ENCODE results near the gene DNAJC3.

Gene DNAJC3

GRCh38 chr13:95704510-95704909 is 27.6 kb downstream of the DNAJC3 start:
- Histone ChIP-seq H3K36me3 (replicated peaks in 1 of 2; ENCODE audit: control insufficient read depth in 2 of 2, insufficient read depth in 2 of 2, low read length in 2 of 2) (no peaks in the 10 kb centered on the region), H3K18ac (ENCODE audit: low read length) (no peak overlapping the region), H2BK15ac (ENCODE audit: low read length) (no peak overlapping the region), H2BK120ac (ENCODE audit: low read depth, low read length) (no peak overlapping the region), H3K9ac (ENCODE audit: low read depth, low read length, poor library complexity) (no peak overlapping the region), H3K4me3 (ENCODE audit: low read length in 2 of 2) (no peak overlapping the region), H3K9me3 (replicated peaks in 1 of 2; ENCODE audit: control insufficient read depth in 2 of 2, insufficient read depth in 1 of 2, low read depth in 1 of 2, low read length in 2 of 2) (no peaks in the 10 kb centered on the region), H2AK5ac (ENCODE audit: low read depth, low read length) (no peak overlapping the region), H2BK5ac (ENCODE audit: low read length) (no peak overlapping the region), H3K23ac (ENCODE audit: low read depth, low read length, poor library complexity) (no peak overlapping the region), H2BK12ac (ENCODE audit: low read length) (no peak overlapping the region), H2AFZ (ENCODE audit: low read length) (no peak overlapping the region), H4K8ac (ENCODE audit: low read depth, low read length) (no peak overlapping the region), H3K79me1 (ENCODE audit: low read depth, low read length) (no peaks in the 10 kb centered on the region), H3K4ac (ENCODE audit: low read length) (no peak overlapping the region), H3K4me1 (ENCODE audit: control insufficient read depth in 2 of 2, insufficient read depth in 1 of 2, low read depth in 1 of 2, low read length in 2 of 2) (no peaks in the 10 kb centered on the region), H4K91ac (ENCODE audit: low read depth, low read length, poor library complexity) (no peak overlapping the region), H3K14ac (ENCODE audit: low read length) (no peak overlapping the region), H3K27ac (replicated peaks; ENCODE audit: low read length) (no peak overlapping the region), H3K27me3 (ENCODE audit: control insufficient read depth in 3 of 3, insufficient read depth in 3 of 3, low read depth in 1 of 3, low read length in 3 of 3) (no peaks in the 10 kb centered on the region), H3K4me2 (ENCODE audit: insufficient read depth, low read length, poor library complexity, severe bottlenecking) (no peak overlapping the region)
- no CpG with 5 or more reads among the region's 3 CpGs for WGBS, 2 donors (ENCODE audit: extremely low coverage in 2 of 2, insufficient read length in 2 of 2, insufficient replicate concordance in 1 of 2)
- DNase-seq (ENCODE audit: low spot score), result no peak

GRCh38 chr13:95706356-95706755 is 29.4 kb downstream of the DNAJC3 start:
- Histone ChIP-seq H3K18ac (ENCODE audit: low read length) (no peak overlapping the region), H3K9me3 (replicated peaks in 1 of 2; ENCODE audit: control insufficient read depth in 2 of 2, insufficient read depth in 1 of 2, low read depth in 1 of 2, low read length in 2 of 2) (no peaks in the 10 kb centered on the region), H3K4me1 (ENCODE audit: control insufficient read depth in 2 of 2, insufficient read depth in 1 of 2, low read depth in 1 of 2, low read length in 2 of 2) (no peaks in the 10 kb centered on the region), H3K27me3 (ENCODE audit: control insufficient read depth in 3 of 3, insufficient read depth in 3 of 3, low read depth in 1 of 3, low read length in 3 of 3) (no peaks in the 10 kb centered on the region), H2AFZ (ENCODE audit: low read length) (no peak overlapping the region), H3K36me3 (replicated peaks in 1 of 2; ENCODE audit: control insufficient read depth in 2 of 2, insufficient read depth in 2 of 2, low read length in 2 of 2) (peaks cover 0 to 16% of the 10 kb centered on the region in 2 donors), H4K8ac (ENCODE audit: low read depth, low read length) (no peak overlapping the region), H3K79me1 (ENCODE audit: low read depth, low read length) (no peaks in the 10 kb centered on the region), H3K4me2 (ENCODE audit: insufficient read depth, low read length, poor library complexity, severe bottlenecking) (no peak overlapping the region), H2BK120ac (ENCODE audit: low read depth, low read length) (no peak overlapping the region), H3K14ac (ENCODE audit: low read length) (no peak overlapping the region), H2BK12ac (ENCODE audit: low read length) (no peak overlapping the region), H3K23ac (ENCODE audit: low read depth, low read length, poor library complexity) (no peak overlapping the region), H3K27ac (replicated peaks; ENCODE audit: low read length) (no peak overlapping the region), H3K9ac (ENCODE audit: low read depth, low read length, poor library complexity) (no peak overlapping the region), H3K4ac (ENCODE audit: low read length) (no peak overlapping the region), H4K91ac (ENCODE audit: low read depth, low read length, poor library complexity) (no peak overlapping the region), H2BK15ac (ENCODE audit: low read length) (no peak overlapping the region), H2AK5ac (ENCODE audit: low read depth, low read length) (no peak overlapping the region), H3K4me3 (ENCODE audit: low read length in 2 of 2) (no peak overlapping the region), H2BK5ac (ENCODE audit: low read length) (no peak overlapping the region)
- no CpG with 5 or more reads among the region's 1 CpG for WGBS, 2 donors (ENCODE audit: extremely low coverage in 2 of 2, insufficient read length in 2 of 2, insufficient replicate concordance in 1 of 2)
- no peak for DNase-seq (ENCODE audit: low spot score)

- Histone ChIP-seq H3K36me3 (replicated peaks in 1 of 2; ENCODE audit: control insufficient read depth in 2 of 2, insufficient read depth in 2 of 2, low read length in 2 of 2) (peaks cover 0 to 23% of the 10 kb centered on the region in 2 donors), H3K4ac (ENCODE audit: low read length) (no peak overlapping the region), H3K14ac (ENCODE audit: low read length) (no peak overlapping the region), H2BK12ac (ENCODE audit: low read length) (no peak overlapping the region), H2AFZ (ENCODE audit: low read length) (no peak overlapping the region), H3K27me3 (ENCODE audit: control insufficient read depth in 3 of 3, insufficient read depth in 3 of 3, low read depth in 1 of 3, low read length in 3 of 3) (no peaks in the 10 kb centered on the region), H4K91ac (ENCODE audit: low read depth, low read length, poor library complexity) (no peak overlapping the region), H3K9me3 (replicated peaks in 1 of 2; ENCODE audit: control insufficient read depth in 2 of 2, insufficient read depth in 1 of 2, low read depth in 1 of 2, low read length in 2 of 2) (no peaks in the 10 kb centered on the region), H2BK5ac (ENCODE audit: low read length) (no peak overlapping the region), H2BK15ac (ENCODE audit: low read length) (no peak overlapping the region), H2BK120ac (ENCODE audit: low read depth, low read length) (no peak overlapping the region), H2AK5ac (ENCODE audit: low read depth, low read length) (no peak overlapping the region), H4K8ac (ENCODE audit: low read depth, low read length) (no peak overlapping the region), H3K27ac (replicated peaks; ENCODE audit: low read length) (no peak overlapping the region), H3K4me1 (ENCODE audit: control insufficient read depth in 2 of 2, insufficient read depth in 1 of 2, low read depth in 1 of 2, low read length in 2 of 2) (no peaks in the 10 kb centered on the region), H3K79me1 (ENCODE audit: low read depth, low read length) (no peaks in the 10 kb centered on the region), H3K23ac (ENCODE audit: low read depth, low read length, poor library complexity) (no peak overlapping the region), H3K4me2 (ENCODE audit: insufficient read depth, low read length, poor library complexity, severe bottlenecking) (no peak overlapping the region), H3K18ac (ENCODE audit: low read length) (no peak overlapping the region), H3K9ac (ENCODE audit: low read depth, low read length, poor library complexity) (no peak overlapping the region), H3K4me3 (ENCODE audit: low read length in 2 of 2) (no peak overlapping the region)
- WGBS, 2 donors (ENCODE audit: extremely low coverage in 2 of 2, insufficient read length in 2 of 2, insufficient replicate concordance in 1 of 2), result no CpG with 5 or more reads among the region's 4 CpGs
- DNase-seq (ENCODE audit: low spot score), result no peak
These were observed 30.1 kb downstream of the DNAJC3 start for GRCh38 chr13:95707035-95707434.

- no peak overlapping the region for H3K9ac ChIP-seq (ENCODE audit: low read depth, low read length, poor library complexity)
- H3K18ac ChIP-seq (ENCODE audit: low read length), result no peak overlapping the region
- no CpG with 5 or more reads among the region's 9 CpGs for WGBS, 2 donors (ENCODE audit: extremely low coverage in 2 of 2, insufficient read length in 2 of 2, insufficient replicate concordance in 1 of 2)
- H3K23ac ChIP-seq (ENCODE audit: low read depth, low read length, poor library complexity), result no peak overlapping the region
- H3K4me1 ChIP-seq (ENCODE audit: control insufficient read depth in 2 of 2, insufficient read depth in 1 of 2, low read depth in 1 of 2, low read length in 2 of 2), result no peaks in the 10 kb centered on the region
- H3K14ac ChIP-seq (ENCODE audit: low read length), result no peak overlapping the region
- no peaks in the 10 kb centered on the region for H3K9me3 ChIP-seq (replicated peaks in 1 of 2; ENCODE audit: control insufficient read depth in 2 of 2, insufficient read depth in 1 of 2, low read depth in 1 of 2, low read length in 2 of 2)
- H4K8ac ChIP-seq (ENCODE audit: low read depth, low read length), result no peak overlapping the region
- H3K4ac ChIP-seq (ENCODE audit: low read length), result no peak overlapping the region
- no peak overlapping the region for H2BK12ac ChIP-seq (ENCODE audit: low read length)
- DNase-seq (ENCODE audit: low spot score), result no peak
- no peaks in the 10 kb centered on the region for H3K27me3 ChIP-seq (ENCODE audit: control insufficient read depth in 3 of 3, insufficient read depth in 3 of 3, low read depth in 1 of 3, low read length in 3 of 3)
- H2BK15ac ChIP-seq (ENCODE audit: low read length), result no peak overlapping the region
- H2BK5ac ChIP-seq (ENCODE audit: low read length), result no peak overlapping the region
- H2BK120ac ChIP-seq (ENCODE audit: low read depth, low read length), result no peak overlapping the region
- H3K79me1 ChIP-seq (ENCODE audit: low read depth, low read length), result no peaks in the 10 kb centered on the region
- H3K36me3 ChIP-seq (replicated peaks in 1 of 2; ENCODE audit: control insufficient read depth in 2 of 2, insufficient read depth in 2 of 2, low read length in 2 of 2), result peaks cover 0 to 25% of the 10 kb centered on the region in 2 donors
- H3K27ac ChIP-seq (replicated peaks; ENCODE audit: low read length), result no peak overlapping the region
- H4K91ac ChIP-seq (ENCODE audit: low read depth, low read length, poor library complexity), result no peak overlapping the region
- H2AFZ ChIP-seq (ENCODE audit: low read length), result no peak overlapping the region
- no peak overlapping the region for H2AK5ac ChIP-seq (ENCODE audit: low read depth, low read length)
- H3K4me2 ChIP-seq (ENCODE audit: insufficient read depth, low read length, poor library complexity, severe bottlenecking), result no peak overlapping the region
- H3K4me3 ChIP-seq (ENCODE audit: low read length in 2 of 2), result no peak overlapping the region
These were observed 30.8 kb downstream of the DNAJC3 start for GRCh38 chr13:95707442-95708390.

Data from neuronal stem cell (in vitro differentiated cells).